Chondrocyte (in vitro differentiated cells): ENCODE data around the gene OMD. TPM values are rescaled to one million over a fixed set of nuclear protein-coding genes. Genes with fewer than 3 reads are reported as not detected.

Experiments used
- DNase-seq: peaks from one replicate; pipeline ENCODE4 v3.0.0; 2021; ENCODE audit warnings: mixed read lengths, low spot score
- H3K27ac Mint-ChIP-seq: one replicate; pipeline ENCODE4 v1.8.0; 2021; ENCODE audit warnings: mild to moderate bottlenecking, moderate library complexity, mixed read lengths; ENCODE audit not compliant: unreplicated experiment
- H3K27me3 Mint-ChIP-seq: 2 replicates; pipeline ENCODE4 v1.8.0; 2021; ENCODE audit warnings: low read depth, mixed read lengths
- H3K36me3 Mint-ChIP-seq: 2 replicates; pipeline ENCODE4 v1.8.0; 2021; ENCODE audit warnings: low read depth, mixed read lengths
- H3K4me1 Mint-ChIP-seq: 2 replicates; pipeline ENCODE4 v1.8.0; 2021; ENCODE audit warnings: low read depth, mild to moderate bottlenecking, mixed read lengths
- H3K4me3 Mint-ChIP-seq: one replicate; pipeline ENCODE4 v1.8.0; 2021; ENCODE audit warnings: mild to moderate bottlenecking, moderate library complexity, mixed read lengths; ENCODE audit not compliant: unreplicated experiment
- H3K9me3 Mint-ChIP-seq: 2 replicates; pipeline ENCODE4 v1.8.0; 2021; ENCODE audit warnings: low read depth, mixed read lengths
- total RNA-seq: library from RNA; stranded (reverse); gene quantifications from 3 replicates; pipeline ENCODE4 v1.2.1, GENCODE V29; 2021
- TF ChIP-seq, protein P1 (sequence below): fragments of 200-600 bp; sonication (generic); IDR thresholded peaks from 2 replicates; pipeline ENCODE4 v1.5.0; 2021; ENCODE audit warnings: antibody characterized with exemption, mild to moderate bottlenecking, moderate library complexity

Gene OMD
- total RNA-seq, 1 donor from 2014 or later: 28.5 TPM

DNA sequence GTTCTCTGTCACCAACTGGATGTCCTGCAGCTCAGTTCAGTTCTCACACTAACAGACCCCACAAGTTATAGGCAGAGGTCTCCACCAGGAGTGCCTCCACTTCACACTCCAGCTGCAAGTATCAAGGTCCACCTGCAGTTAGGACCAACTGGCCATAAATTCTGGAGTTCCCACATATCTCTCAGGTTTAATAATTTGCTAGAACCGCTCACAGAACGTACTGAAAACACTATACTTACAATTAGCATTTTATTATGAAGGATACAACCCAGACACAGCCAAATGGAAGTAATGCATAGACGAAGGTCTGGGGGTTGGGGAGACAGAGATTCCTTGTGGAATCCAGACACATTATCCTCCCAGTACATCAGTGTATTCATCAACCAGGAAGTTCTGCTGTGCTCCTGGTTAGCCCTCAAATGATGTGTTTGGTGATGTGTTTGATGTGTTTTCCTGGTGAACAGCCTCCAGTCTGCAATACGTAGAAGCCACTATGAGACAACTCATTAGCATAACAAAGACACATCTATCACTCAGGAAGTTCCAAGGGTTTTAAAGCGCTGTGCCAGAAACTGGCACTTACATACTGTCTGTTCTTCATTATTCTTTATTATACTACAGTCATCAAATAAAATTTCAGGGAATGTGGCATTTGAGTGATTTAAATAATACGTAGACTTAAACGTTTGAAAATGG is 45.3 kb downstream of the OMD start:
- TF ChIP-seq, protein P1, sequence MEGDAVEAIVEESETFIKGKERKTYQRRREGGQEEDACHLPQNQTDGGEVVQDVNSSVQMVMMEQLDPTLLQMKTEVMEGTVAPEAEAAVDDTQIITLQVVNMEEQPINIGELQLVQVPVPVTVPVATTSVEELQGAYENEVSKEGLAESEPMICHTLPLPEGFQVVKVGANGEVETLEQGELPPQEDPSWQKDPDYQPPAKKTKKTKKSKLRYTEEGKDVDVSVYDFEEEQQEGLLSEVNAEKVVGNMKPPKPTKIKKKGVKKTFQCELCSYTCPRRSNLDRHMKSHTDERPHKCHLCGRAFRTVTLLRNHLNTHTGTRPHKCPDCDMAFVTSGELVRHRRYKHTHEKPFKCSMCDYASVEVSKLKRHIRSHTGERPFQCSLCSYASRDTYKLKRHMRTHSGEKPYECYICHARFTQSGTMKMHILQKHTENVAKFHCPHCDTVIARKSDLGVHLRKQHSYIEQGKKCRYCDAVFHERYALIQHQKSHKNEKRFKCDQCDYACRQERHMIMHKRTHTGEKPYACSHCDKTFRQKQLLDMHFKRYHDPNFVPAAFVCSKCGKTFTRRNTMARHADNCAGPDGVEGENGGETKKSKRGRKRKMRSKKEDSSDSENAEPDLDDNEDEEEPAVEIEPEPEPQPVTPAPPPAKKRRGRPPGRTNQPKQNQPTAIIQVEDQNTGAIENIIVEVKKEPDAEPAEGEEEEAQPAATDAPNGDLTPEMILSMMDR: no peak
- H3K4me1 Mint-ChIP-seq: peaks cover 55% of the 10 kb centered on the region
- DNase-seq: no peak
- no peaks in the 10 kb centered on the region for H3K27me3 Mint-ChIP-seq
- no peak overlapping the region for H3K4me3 Mint-ChIP-seq
- peaks cover 10% of the 10 kb centered on the region for H3K36me3 Mint-ChIP-seq
- peaks cover 14% of the 10 kb centered on the region for H3K9me3 Mint-ChIP-seq
- H3K27ac Mint-ChIP-seq: peak overlapping the region; percentile 38

DNA sequence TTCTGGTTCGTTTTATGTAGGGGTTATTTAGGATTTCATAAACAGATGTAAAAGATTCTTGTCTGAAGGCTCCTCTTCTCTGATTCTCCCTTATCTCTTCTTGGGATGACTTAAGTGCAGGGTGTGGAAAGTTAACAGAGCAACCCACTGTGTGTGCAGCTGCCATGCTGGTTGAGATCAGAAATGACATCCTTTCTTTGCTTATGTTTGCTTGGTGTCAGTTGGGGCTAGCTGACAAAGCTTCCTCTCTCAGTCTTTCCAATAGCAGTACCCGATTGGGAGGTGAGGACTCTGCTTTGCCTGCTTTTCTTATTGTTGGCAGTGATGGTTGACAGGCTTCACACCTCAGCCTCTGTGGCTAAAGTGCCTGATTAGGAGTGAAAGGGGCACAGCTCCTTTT is 46.4 kb downstream of the OMD start:
- no peak for DNase-seq
- peak overlapping the region; percentile 43 for H3K27ac Mint-ChIP-seq
- no peaks in the 10 kb centered on the region for H3K27me3 Mint-ChIP-seq
- H3K4me1 Mint-ChIP-seq: peaks cover 49% of the 10 kb centered on the region
- H3K9me3 Mint-ChIP-seq: peaks cover 14% of the 10 kb centered on the region
- TF ChIP-seq, protein P1: no peak
- H3K36me3 Mint-ChIP-seq: peaks cover 10% of the 10 kb centered on the region
- no peak overlapping the region for H3K4me3 Mint-ChIP-seq

GRCh38 chr9:92373167-92373566 is 51.1 kb downstream of the OMD start:
- TF ChIP-seq, protein P1: no peak

GRCh38 chr9:92369075-92369474 is 55.2 kb downstream of the OMD start:
- H3K27me3 Mint-ChIP-seq: no peaks in the 10 kb centered on the region
- H3K27ac Mint-ChIP-seq: no peak overlapping the region
- no peak overlapping the region for H3K4me3 Mint-ChIP-seq
- no peaks in the 10 kb centered on the region for H3K4me1 Mint-ChIP-seq
- peaks cover 11% of the 10 kb centered on the region for H3K36me3 Mint-ChIP-seq
- DNase-seq: no peak
- TF ChIP-seq, protein P1: no peak
- peaks cover 9% of the 10 kb centered on the region for H3K9me3 Mint-ChIP-seq

More at GRCh38 chr9:92373167-92373566, 51.1 kb downstream of the OMD start:
- Mint-ChIP-seq H3K4me3 (no peak overlapping the region), H3K36me3 (peaks cover 17% of the 10 kb centered on the region), H3K27me3 (no peaks in the 10 kb centered on the region), H3K9me3 (peaks cover 20% of the 10 kb centered on the region), H3K4me1 (peaks cover 25% of the 10 kb centered on the region), H3K27ac (no peak overlapping the region)
- no peak for DNase-seq

Other genes with a start within 250 kb of the OMD start
- 176 to 249 TPM (median 237 TPM) in 3 replicates for gene IARS1, start 130.8 kb downstream of the OMD start, total RNA-seq
- 28.3 to 39.7 TPM (median 30.5 TPM) in 3 replicates for gene NOL8, start 99.1 kb downstream of the OMD start, total RNA-seq
- 7.7 to 19.7 TPM (median 9.2 TPM) in 3 replicates for gene CENPP, start 98.5 kb downstream of the OMD start, total RNA-seq
- gene OGN, start 19.9 kb downstream of the OMD start, total RNA-seq: 27.4 to 72.6 TPM (median 30.3 TPM) in 3 replicates
- gene ASPN, start 58.0 kb upstream of the OMD start, total RNA-seq: 335 to 385 TPM (median 376 TPM) in 3 replicates
- 31.7 to 39.6 TPM (median 34.2 TPM) in 3 replicates for gene ECM2, start 111.5 kb upstream of the OMD start, total RNA-seq
- gene IPPK, start 245.7 kb upstream of the OMD start, total RNA-seq: 8.7 to 9.3 TPM (median 8.9 TPM) in 3 replicates